Panc1 (cell line): ENCODE data around the gene MAD1L1. TPM values are rescaled to one million over a fixed set of nuclear protein-coding genes. Genes with fewer than 3 reads are reported as not detected.

ENCODE experiments used
- ATAC-seq: fragments of 200-7000 bp; cut with Tn5 transposase; 2 replicates; pipeline ENCODE4 v1.9.1; 2020; ENCODE audit warnings: mild to moderate bottlenecking, moderate library complexity
- BruUV-seq: library from RNA; stranded (reverse); fragments of 400-500 nt; replicated peaks from 2 replicates; lab custom pipeline; 2021; lab: Mats Ljungman, UMichigan
- CTCF ChIA-PET: fragments of 300-600 bp; sonication (Branson Sonifier 250); formaldehyde crosslinking; loops from one replicate; lab custom pipeline; 2022; ENCODE audit warnings: antibody characterized with exemption; lab: Charles Lee
- POLR2A ChIA-PET: fragments of 300-600 bp; sonication (Branson Sonifier 250); formaldehyde crosslinking; loops from one replicate; lab custom pipeline; 2022; ENCODE audit warnings: antibody characterized with exemption; lab: Charles Lee
- DNase-seq: peaks from one replicate; pipeline ENCODE4 v3.0.0-alpha.2; 2010; ENCODE audit warnings: low read depth, low spot score
- H3K27ac ChIP-seq: 2 replicates; pipeline ENCODE4 v1.5.1; 2011; ENCODE audit warnings: mild to moderate bottlenecking, low read length, inconsistent platforms
- H3K27me3 ChIP-seq: fragments of 200-500 bp; sonication (Bioruptor generic); 2 replicates; pipeline ENCODE4 v1.6.0; 2014; ENCODE audit warnings: low read length, inconsistent platforms; ENCODE audit not compliant: control insufficient read depth, insufficient read depth
- H3K36me3 ChIP-seq: fragments of 200-500 bp; sonication (Bioruptor generic); 2 replicates; pipeline ENCODE4 v1.5.1; 2014; ENCODE audit warnings: inconsistent platforms, mild to moderate bottlenecking, low read length, moderate library complexity; ENCODE audit not compliant: control insufficient read depth, insufficient read depth
- H3K4me1 ChIP-seq: 2 replicates; pipeline ENCODE4 v1.5.1; 2011; ENCODE audit warnings: inconsistent platforms, mild to moderate bottlenecking, low read length, moderate library complexity; ENCODE audit not compliant: control insufficient read depth, insufficient read depth
- H3K4me3 ChIP-seq, 2 experiments: 2 replicates each; pipeline ENCODE4 v1.5.1; 2011 to 2012; ENCODE audit warnings: low read depth in 2 of 2, low read length in 2 of 2, mild to moderate bottlenecking in 2 of 2, inconsistent platforms in 1 of 2, moderate library complexity in 1 of 2
- H3K9me3 ChIP-seq: fragments of 200-500 bp; sonication (Bioruptor generic); 2 replicates; pipeline ENCODE4 v1.5.1; 2014; ENCODE audit warnings: low read depth, mild to moderate bottlenecking, inconsistent platforms, low read length, moderate library complexity; ENCODE audit not compliant: control insufficient read depth, insufficient read depth
- CTCF ChIP-seq: fragments of 450-650 bp; IDR thresholded peaks from 2 replicates; pipeline ENCODE4 v1.5.1; 2017; ENCODE audit warnings: mild to moderate bottlenecking
- POLR2AphosphoS5 ChIP-seq: IDR thresholded peaks from 2 replicates; pipeline ENCODE4 v1.6.1; 2012; ENCODE audit warnings: mild to moderate bottlenecking, low read depth, low read length, moderate library complexity
- REST ChIP-seq, 2 experiments: IDR thresholded peaks; 2 replicates each; pipeline ENCODE4 v1.6.1; 2011 to 2012; ENCODE audit warnings: low read depth in 2 of 2, control low read depth in 1 of 2, low read length in 1 of 2, mild to moderate bottlenecking in 1 of 2, moderate library complexity in 1 of 2; ENCODE audit not compliant: insufficient read depth in 1 of 2
- SIN3A ChIP-seq: IDR thresholded peaks from 2 replicates; pipeline ENCODE4 v1.6.1; 2012; ENCODE audit warnings: low read depth, mild to moderate bottlenecking, low read length, moderate library complexity, borderline replicate concordance; ENCODE audit not compliant: insufficient read depth
- TCF7L2 ChIP-seq: IDR thresholded peaks from 2 replicates; pipeline ENCODE4 v1.6.1; 2011; ENCODE audit warnings: mild to moderate bottlenecking, low read depth, low read length, inconsistent platforms
- in situ Hi-C: cut with HindIII; loops from 2 replicates; pipeline ENCODE4 v1.10.0; 2016; ENCODE audit warnings: low sequenced_read_pairs, low pct_unique_long_range_greater_than_20kb
- intact Hi-C: fragments of 100-400 bp; cut with micrococcal nuclease; formaldehyde crosslinking; loops from one replicate; pipeline ENCODE4 v1.10.0; 2022; ENCODE audit not compliant: unreplicated experiment
- total RNA-seq: library from RNA; stranded (reverse); gene quantifications from one replicate; pipeline ENCODE4 v1.2.1, GENCODE V29; 2021; ENCODE audit not compliant: unreplicated experiment

The MAD1L1 gene
- total RNA-seq, 1 experiment from 2014 or later = 70.8 TPM

DNA sequence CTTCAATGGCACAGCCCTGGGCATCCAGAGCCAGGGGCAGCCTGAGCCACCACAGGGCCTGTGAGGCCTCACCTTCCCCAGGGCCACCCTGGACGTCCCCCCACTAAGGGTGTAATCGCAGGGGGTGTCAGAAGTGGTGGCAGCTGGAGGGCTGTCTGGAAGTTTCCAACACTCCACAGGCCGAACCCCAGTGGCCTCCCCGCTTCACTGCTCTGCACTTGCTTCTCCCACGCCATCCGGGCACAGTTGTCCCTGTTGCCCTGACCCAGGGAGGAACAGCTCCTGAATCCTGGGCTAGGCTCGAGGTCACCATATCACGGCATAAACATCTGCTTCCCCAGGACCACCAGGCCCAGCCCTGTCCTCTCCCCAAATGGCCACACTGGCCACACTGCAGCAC, 276.6 kb downstream of the MAD1L1 start:
- H3K4me3 ChIP-seq = no peak overlapping the region
- H3K27ac ChIP-seq = no peak overlapping the region
- H3K36me3 ChIP-seq = no peaks in the 10 kb centered on the region
- no TSS peak for BruUV-seq
- ATAC-seq = no peak
- no peaks in the 10 kb centered on the region for H3K4me1 ChIP-seq
- H3K9me3 ChIP-seq = no peaks in the 10 kb centered on the region
- DNase-seq = no peak
- intact Hi-C loops = no loop called here
- ChIA-PET CTCF (no interaction called here), POLR2A (no interaction called here)
- no peaks in the 10 kb centered on the region for H3K27me3 ChIP-seq
- in situ Hi-C loops = no loop called here
- TF ChIP-seq SIN3A = no peak
- TF ChIP-seq TCF7L2 = no peak
- no peak for TF ChIP-seq CTCF
- no peak for TF ChIP-seq POLR2AphosphoS5
- no peak for TF ChIP-seq REST (IDR thresholded peaks at IDR 0.05; ENCODE audit: insufficient read depth in 1 of 2, low read depth in 2 of 2, low read length in 1 of 2)

GRCh38 chr7:1954366-1955004, 278.3 kb downstream of the MAD1L1 start:
- intact Hi-C loops (no loop called here), in situ Hi-C loops (no loop called here)
- Histone ChIP-seq H3K9me3 (no peaks in the 10 kb centered on the region), H3K27ac (no peak overlapping the region), H3K27me3 (no peaks in the 10 kb centered on the region), H3K4me3 (no peak overlapping the region), H3K4me1 (no peaks in the 10 kb centered on the region), H3K36me3 (no peaks in the 10 kb centered on the region)
- DNase-seq (no peak), ATAC-seq (no peak)
- ChIA-PET POLR2A (interaction anchor here (1.0 kb wide), 1 partner anchor 21 kb away, joined by 4 read pairs; no protein-coding TSS in a partner anchor), CTCF (no interaction called here)
- TF ChIP-seq CTCF (no peak), REST (IDR thresholded peaks at IDR 0.05; ENCODE audit: insufficient read depth in 1 of 2, low read depth in 2 of 2, low read length in 1 of 2) (no peak), SIN3A (no peak), POLR2AphosphoS5 (no peak), TCF7L2 (no peak)
- no TSS peak for BruUV-seq
